Upper lobe of right lung (tissue), 1 donor: ENCODE data around the gene MFAP2. TPM values are rescaled to one million over a fixed set of nuclear protein-coding genes. Genes with fewer than 3 reads are reported as not detected.

Experiments used
- ATAC-seq: fragments of 200-7000 bp; cut with Tn5 transposase; one replicate; pipeline ENCODE4 v1.9.1; 2020; ENCODE audit warnings: mild to moderate bottlenecking, moderate library complexity
- DNase-seq: peaks from one replicate; pipeline ENCODE4 v3.0.0-alpha.2; 2020
- H3K27ac ChIP-seq: fragments of 200-600 bp; one replicate; pipeline ENCODE4 v1.8.0; 2022
- H3K27me3 ChIP-seq: fragments of 200-600 bp; one replicate; pipeline ENCODE4 v1.8.0; 2022; ENCODE audit warnings: mild to moderate bottlenecking
- H3K36me3 ChIP-seq: fragments of 200-600 bp; one replicate; pipeline ENCODE4 v1.8.0; 2022
- H3K4me1 ChIP-seq: fragments of 200-600 bp; one replicate; pipeline ENCODE4 v1.8.0; 2022
- H3K4me3 ChIP-seq: fragments of 200-600 bp; one replicate; pipeline ENCODE4 v1.8.0; 2022; ENCODE audit warnings: mild to moderate bottlenecking
- H3K9me3 ChIP-seq: fragments of 200-600 bp; one replicate; pipeline ENCODE4 v1.8.0; 2022
- CTCF ChIP-seq: fragments of 200-600 bp; IDR thresholded peaks from one replicate; pipeline ENCODE4 v1.8.0; 2022; ENCODE audit warnings: antibody characterized with exemption
- intact Hi-C: fragments of 100-400 bp; cut with DNase I; formaldehyde crosslinking; loops from one replicate; pipeline ENCODE4 v1.11.0; 2022
- total RNA-seq: library from RNA; stranded (reverse); fragmentation: NEBNext Ultra II Directional; extraction: Animal tissue kit (Norgen Biotek cat#: 25700); gene quantifications from one replicate; pipeline ENCODE4 v1.2.1, GENCODE V29; 2021
- donor health status: DM: no; HTN: yes; CAD: no; lungs with severe emphysema.

MFAP2 gene
- total RNA-seq, 1 donor from 2014 or later, result 14.8 TPM

GRCh38 chr1:16978139-16978538 lies 2.3 kb downstream of the MFAP2 start:
- no peak for TF ChIP-seq CTCF
- Histone ChIP-seq H3K27ac (peak overlapping the region; percentile 78), H3K9me3 (no peaks in the 10 kb centered on the region), H3K27me3 (no peaks in the 10 kb centered on the region), H3K4me3 (no peak overlapping the region), H3K36me3 (no peaks in the 10 kb centered on the region), H3K4me1 (no peaks in the 10 kb centered on the region)
- intact Hi-C loops, result no loop called here
- ATAC-seq (no peak), DNase-seq (no peak)

- H3K36me3 ChIP-seq, result no peaks in the 10 kb centered on the region
- TF ChIP-seq CTCF, result no peak
- no peak overlapping the region for H3K4me3 ChIP-seq
- H3K9me3 ChIP-seq, result no peaks in the 10 kb centered on the region
- no peak for DNase-seq
- no peak for ATAC-seq
- H3K4me1 ChIP-seq, result no peaks in the 10 kb centered on the region
- intact Hi-C loops, result no loop called here
- H3K27me3 ChIP-seq, result no peaks in the 10 kb centered on the region
- peak overlapping the region; percentile 78 for H3K27ac ChIP-seq
Observed at GRCh38 chr1:16977377-16977776, 3.0 kb downstream of the MFAP2 start.

GRCh38 chr1:16976966-16977365 lies 3.5 kb downstream of the MFAP2 start:
- no peaks in the 10 kb centered on the region for H3K36me3 ChIP-seq
- intact Hi-C loops, result no loop called here
- no peaks in the 10 kb centered on the region for H3K4me1 ChIP-seq
- DNase-seq (no peak), ATAC-seq (no peak)
- no peak overlapping the region for H3K27ac ChIP-seq
- H3K9me3 ChIP-seq, result no peaks in the 10 kb centered on the region
- no peak overlapping the region for H3K4me3 ChIP-seq
- no peaks in the 10 kb centered on the region for H3K27me3 ChIP-seq
- no peak for TF ChIP-seq CTCF

GRCh38 chr1:16975838-16976237 lies 4.6 kb downstream of the MFAP2 start:
- TF ChIP-seq CTCF, result no peak
- Histone ChIP-seq H3K4me3 (no peak overlapping the region), H3K9me3 (no peaks in the 10 kb centered on the region), H3K36me3 (no peaks in the 10 kb centered on the region), H3K27me3 (no peaks in the 10 kb centered on the region), H3K4me1 (no peaks in the 10 kb centered on the region), H3K27ac (no peak overlapping the region)
- no peak for DNase-seq
- ATAC-seq, result no peak
- intact Hi-C loops, result no loop called here

- Histone ChIP-seq H3K27ac (no peak overlapping the region), H3K9me3 (no peaks in the 10 kb centered on the region), H3K4me3 (no peak overlapping the region), H3K4me1 (no peaks in the 10 kb centered on the region), H3K36me3 (no peaks in the 10 kb centered on the region), H3K27me3 (no peaks in the 10 kb centered on the region)
- TF ChIP-seq CTCF, result no peak
- DNase-seq, result no peak
- intact Hi-C loops, result no loop called here
- ATAC-seq, result no peak
Observed at GRCh38 chr1:16975211-16975610, 5.2 kb downstream of the MFAP2 start.

- ATAC-seq, result no peak
- H3K9me3 ChIP-seq, result no peaks in the 10 kb centered on the region
- no peak for TF ChIP-seq CTCF
- no peaks in the 10 kb centered on the region for H3K27me3 ChIP-seq
- intact Hi-C loops, result no loop called here
- no peak overlapping the region for H3K27ac ChIP-seq
- H3K4me1 ChIP-seq, result no peaks in the 10 kb centered on the region
- DNase-seq, result no peak
- H3K4me3 ChIP-seq, result no peak overlapping the region
- H3K36me3 ChIP-seq, result peaks cover 4% of the 10 kb centered on the region
Observed at GRCh38 chr1:16973215-16973614, 7.2 kb downstream of the MFAP2 start.
